ENCODE results near the gene CEP112.

DNA sequence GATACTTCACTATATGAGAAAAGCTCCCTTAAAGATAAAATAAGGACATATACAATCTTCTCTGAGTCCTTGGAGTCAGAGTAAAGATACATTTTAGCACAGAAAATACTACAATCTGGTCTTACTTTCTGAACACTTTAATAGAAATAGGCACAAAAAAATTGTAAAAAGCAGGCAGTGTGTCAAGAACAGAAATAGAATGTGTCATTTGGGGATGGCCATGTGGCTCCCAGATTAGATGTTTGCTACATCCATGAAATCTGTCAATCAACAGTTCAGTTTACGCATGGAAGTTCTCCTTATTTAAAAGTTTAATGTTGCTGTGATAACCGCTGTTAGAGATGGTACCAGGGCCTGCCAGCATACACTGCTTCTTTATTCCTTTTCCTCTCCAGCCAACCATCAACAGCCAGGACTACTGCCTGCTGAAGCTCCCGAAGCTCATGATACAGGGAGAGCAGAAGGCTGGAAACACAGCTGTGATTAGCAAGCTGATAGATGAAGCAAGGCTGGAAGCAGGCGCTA is 278.5 kb downstream of the CEP112 start:
- TF ChIP-seq, protein P1, sequence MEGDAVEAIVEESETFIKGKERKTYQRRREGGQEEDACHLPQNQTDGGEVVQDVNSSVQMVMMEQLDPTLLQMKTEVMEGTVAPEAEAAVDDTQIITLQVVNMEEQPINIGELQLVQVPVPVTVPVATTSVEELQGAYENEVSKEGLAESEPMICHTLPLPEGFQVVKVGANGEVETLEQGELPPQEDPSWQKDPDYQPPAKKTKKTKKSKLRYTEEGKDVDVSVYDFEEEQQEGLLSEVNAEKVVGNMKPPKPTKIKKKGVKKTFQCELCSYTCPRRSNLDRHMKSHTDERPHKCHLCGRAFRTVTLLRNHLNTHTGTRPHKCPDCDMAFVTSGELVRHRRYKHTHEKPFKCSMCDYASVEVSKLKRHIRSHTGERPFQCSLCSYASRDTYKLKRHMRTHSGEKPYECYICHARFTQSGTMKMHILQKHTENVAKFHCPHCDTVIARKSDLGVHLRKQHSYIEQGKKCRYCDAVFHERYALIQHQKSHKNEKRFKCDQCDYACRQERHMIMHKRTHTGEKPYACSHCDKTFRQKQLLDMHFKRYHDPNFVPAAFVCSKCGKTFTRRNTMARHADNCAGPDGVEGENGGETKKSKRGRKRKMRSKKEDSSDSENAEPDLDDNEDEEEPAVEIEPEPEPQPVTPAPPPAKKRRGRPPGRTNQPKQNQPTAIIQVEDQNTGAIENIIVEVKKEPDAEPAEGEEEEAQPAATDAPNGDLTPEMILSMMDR (IDR thresholded peaks at IDR 0.05) = no peak
- no peak for TF ChIP-seq POLR2A (IDR thresholded peaks at IDR 0.05)
